Lower leg skin (tissue), 4 donors: ENCODE results near the gene JDP2. TPM values are rescaled to one million over a fixed set of nuclear protein-coding genes. Genes with fewer than 3 reads are reported as not detected.
A peak's percentile ranks its signal among the peaks of the same experiment; 100 is the strongest.

Source experiments
- DNase-seq, 2 donors: peaks; one replicate each; pipeline ENCODE4 v3.0.0-alpha.2; 2019; ENCODE audit warnings: low spot score in 2 of 2
- H3K4me3 ChIP-seq: fragments of 200-600 bp; sonication (generic); 2 replicates; pipeline ENCODE4 v1.5.1; 2017; ENCODE audit warnings: mild to moderate bottlenecking, low read depth; ENCODE audit not compliant: poor library complexity, severe bottlenecking
- CTCF ChIP-seq, 3 donors: fragments of 450-650 bp; IDR thresholded peaks; one replicate each; pipeline ENCODE4 v1.5.1; 2016; ENCODE audit warnings: antibody characterized with exemption in 3 of 3, mild to moderate bottlenecking in 3 of 3, moderate library complexity in 2 of 3
- POLR2A ChIP-seq, 2 donors: fragments of 450-650 bp; IDR thresholded peaks; one replicate each; pipeline ENCODE4 v1.6.1; 2016 to 2017; ENCODE audit warnings: antibody characterized with exemption in 2 of 2, mild to moderate bottlenecking in 1 of 2, moderate library complexity in 1 of 2
- WGBS, 2 donors: methylation state at CpG; one replicate each; pipeline ENCODE4 v1.1.5; 2018; 5-methylcytosine and 5-hydroxymethylcytosine counted together
- intact Hi-C: fragments of 100-400 bp; cut with DNase I; formaldehyde crosslinking; loops from one replicate; pipeline ENCODE4 v1.15.0; 2023; ENCODE audit warnings: low total_unique reads
- total RNA-seq, 4 donors: library from RNA; depleted of rRNA; stranded (reverse); fragments of >200 nt; gene quantifications; one replicate each; pipeline ENCODE4 v1.1.0, GENCODE V29; 2016

The JDP2 gene
- total RNA-seq, 4 donors from 2014 or later = 31.7 to 53.9 (median 36.0) TPM

- no peak for DNase-seq
- WGBS, 2 donors = 69 to 73% methylated on average over 4 of the region's 4 CpGs
- H3K4me3 ChIP-seq = no peak overlapping the region
- intact Hi-C loops = no loop called here
- TF ChIP-seq POLR2A (IDR thresholded peaks at IDR 0.05) = no peak
Observed at GRCh38 chr14:75425446-75425845, 2.4 kb upstream of the JDP2 start.

GRCh38 chr14:75426332-75427125 lies 1.3 kb upstream of the JDP2 start:
- no peak overlapping the region for H3K4me3 ChIP-seq
- no peak for DNase-seq
- 89 to 92% methylated on average over 10 of the region's 10 CpGs for whole genome bisulfite sequencing, 2 donors
- intact Hi-C loops = no loop called here
- TF ChIP-seq CTCF (IDR thresholded peaks at IDR 0.05) (no peak), POLR2A (IDR thresholded peaks at IDR 0.05) (no peak)

- TF ChIP-seq POLR2A (IDR thresholded peaks at IDR 0.05) = no peak
- no peak for TF ChIP-seq CTCF (IDR thresholded peaks at IDR 0.05)
- H3K4me3 ChIP-seq = peak overlapping the region; percentile 35
- no peak for DNase-seq
- intact Hi-C loops = no loop called here
- WGBS, 2 donors = 42 to 47% methylated on average over 15 of the region's 15 CpGs
Observed at GRCh38 chr14:75427126-75427481, 718 bp upstream of the JDP2 start.

- 1% methylated on average over 31 to 43 of the region's 64 CpGs for WGBS, 2 donors
- intact Hi-C loops = no loop called here
- TF ChIP-seq CTCF (IDR thresholded peaks at IDR 0.05) = no peak
- no peak for TF ChIP-seq POLR2A (IDR thresholded peaks at IDR 0.05)
- peak overlapping the region; percentile 69 for H3K4me3 ChIP-seq
- DNase-seq = no peak
Observed at GRCh38 chr14:75428230-75429104, 645 bp downstream of the JDP2 start.

GRCh38 chr14:75429562-75429961 lies 1.7 kb downstream of the JDP2 start:
- WGBS, 2 donors = 31 to 32% methylated on average over 1 of the region's 1 CpG
- TF ChIP-seq POLR2A (IDR thresholded peaks at IDR 0.05) (no peak), CTCF (IDR thresholded peaks at IDR 0.05) (no peak)
- H3K4me3 ChIP-seq = peak overlapping the region; percentile 69
- no peak for DNase-seq
- intact Hi-C loops = no loop called here

- 12 to 34% methylated on average over 7 of the region's 7 CpGs for WGBS, 2 donors
- no peak overlapping the region for H3K4me3 ChIP-seq
- intact Hi-C loops = no loop called here
- DNase-seq = peak in 1 of 2 donors; percentile 94
- TF ChIP-seq POLR2A (IDR thresholded peaks at IDR 0.05) (no peak), CTCF (IDR thresholded peaks at IDR 0.05) (no peak)
Observed at GRCh38 chr14:75430116-75430515, 2.3 kb downstream of the JDP2 start.
